ENCODE measurements around the gene XRCC5. TPM values are rescaled to one million over a fixed set of nuclear protein-coding genes. Genes with fewer than 3 reads are reported as not detected.

The XRCC5 gene
- total RNA-seq = 303 and 311 TPM in 2 replicates

GRCh38 chr2:216108967-216109921, at the start of gene XRCC5:
XRCC5 (plus strand) TSS chr2:216109348; CDS start chr2:216109437, 89 bp downstream.
- Mint-ChIP-seq H3K4me1 (peaks cover 57% of the 10 kb centered on the region), H3K27me3 (no peaks in the 10 kb centered on the region), H3K36me3 (ENCODE audit: low read depth) (peaks cover 49% of the 10 kb centered on the region), H3K9me3 (no peaks in the 10 kb centered on the region), H3K4me3 (peak within 1 kb of the TSS; percentile 99), H3K27ac (peak within 1 kb of the TSS; percentile 99)
- peak; percentile 88 for ATAC-seq (ENCODE audit: low read depth)
- ChIA-PET POLR2A (interaction anchor here (0.6 to 3.5 kb wide), 13 partner anchors 25 to 1308 kb away, joined by 3 to 15 read pairs (median 6); partner anchors contain the start of genes PECR, RPL37A, SMARCAL1 and TMEM169), CTCF (interaction anchor here (0.6 to 2.9 kb wide), 4 partner anchors 27 to 557 kb away, joined by 3 to 18 read pairs (median 4); no protein-coding TSS in a partner anchor)
- peak; percentile 93 for DNase-seq
- intact Hi-C loops (cut with micrococcal nuclease) = loop anchor here (1.0 to 2.0 kb wide), 3 partner anchors 28 to 303 kb away; partner anchors contain the start of genes PECR, SMARCAL1 and TMEM169
- TF ChIP-seq, protein P1, sequence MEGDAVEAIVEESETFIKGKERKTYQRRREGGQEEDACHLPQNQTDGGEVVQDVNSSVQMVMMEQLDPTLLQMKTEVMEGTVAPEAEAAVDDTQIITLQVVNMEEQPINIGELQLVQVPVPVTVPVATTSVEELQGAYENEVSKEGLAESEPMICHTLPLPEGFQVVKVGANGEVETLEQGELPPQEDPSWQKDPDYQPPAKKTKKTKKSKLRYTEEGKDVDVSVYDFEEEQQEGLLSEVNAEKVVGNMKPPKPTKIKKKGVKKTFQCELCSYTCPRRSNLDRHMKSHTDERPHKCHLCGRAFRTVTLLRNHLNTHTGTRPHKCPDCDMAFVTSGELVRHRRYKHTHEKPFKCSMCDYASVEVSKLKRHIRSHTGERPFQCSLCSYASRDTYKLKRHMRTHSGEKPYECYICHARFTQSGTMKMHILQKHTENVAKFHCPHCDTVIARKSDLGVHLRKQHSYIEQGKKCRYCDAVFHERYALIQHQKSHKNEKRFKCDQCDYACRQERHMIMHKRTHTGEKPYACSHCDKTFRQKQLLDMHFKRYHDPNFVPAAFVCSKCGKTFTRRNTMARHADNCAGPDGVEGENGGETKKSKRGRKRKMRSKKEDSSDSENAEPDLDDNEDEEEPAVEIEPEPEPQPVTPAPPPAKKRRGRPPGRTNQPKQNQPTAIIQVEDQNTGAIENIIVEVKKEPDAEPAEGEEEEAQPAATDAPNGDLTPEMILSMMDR (IDR thresholded peaks at IDR 0.05) = no peak

- ChIA-PET CTCF (no interaction called here), POLR2A (no interaction called here)
- TF ChIP-seq, protein P1 (IDR thresholded peaks at IDR 0.05) = no peak
- DNase-seq (no peak), ATAC-seq (ENCODE audit: low read depth) (no peak)
- Mint-ChIP-seq H3K36me3 (ENCODE audit: low read depth) (peaks cover 16% of the 10 kb centered on the region), H3K27me3 (no peaks in the 10 kb centered on the region), H3K27ac (no peak overlapping the region), H3K4me3 (no peak overlapping the region), H3K9me3 (no peaks in the 10 kb centered on the region), H3K4me1 (peaks cover 4% of the 10 kb centered on the region)
- intact Hi-C loops (cut with micrococcal nuclease) = no loop called here
Observed at GRCh38 chr2:216064014-216064630, 45.0 kb upstream of the XRCC5 start.

DNA sequence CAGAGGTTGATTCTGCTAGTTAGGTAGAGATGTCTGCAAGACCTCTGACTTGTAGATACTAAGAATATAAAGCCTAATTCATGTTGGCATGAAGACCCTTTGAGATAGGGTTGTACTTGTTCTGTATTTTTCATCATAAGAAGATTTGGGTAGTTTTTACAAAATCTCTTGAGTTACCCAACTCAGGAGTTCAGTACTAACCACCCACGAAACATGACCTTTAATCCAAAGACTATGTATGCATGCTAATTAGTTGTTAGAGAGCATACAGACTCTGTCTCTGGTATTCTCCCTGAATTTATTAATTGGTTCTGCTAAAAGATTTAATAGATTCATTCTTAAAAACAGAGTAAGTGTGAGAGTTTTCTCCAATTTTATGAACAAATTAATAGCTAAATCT, 44.5 kb upstream of the XRCC5 start:
- no peak for DNase-seq
- H3K36me3 Mint-ChIP-seq (ENCODE audit: low read depth) = peaks cover 16% of the 10 kb centered on the region
- no peak overlapping the region for H3K4me3 Mint-ChIP-seq
- ATAC-seq (ENCODE audit: low read depth) = no peak
- no peaks in the 10 kb centered on the region for H3K4me1 Mint-ChIP-seq
- ChIA-PET CTCF (no interaction called here), POLR2A (no interaction called here)
- no peaks in the 10 kb centered on the region for H3K27me3 Mint-ChIP-seq
- TF ChIP-seq, protein P1 (IDR thresholded peaks at IDR 0.05) = no peak
- H3K9me3 Mint-ChIP-seq = no peaks in the 10 kb centered on the region
- no peak overlapping the region for H3K27ac Mint-ChIP-seq
- intact Hi-C loops (cut with micrococcal nuclease) = no loop called here

- ChIA-PET CTCF (no interaction called here), POLR2A (no interaction called here)
- H3K4me3 Mint-ChIP-seq = no peak overlapping the region
- peaks cover 16% of the 10 kb centered on the region for H3K36me3 Mint-ChIP-seq (ENCODE audit: low read depth)
- H3K4me1 Mint-ChIP-seq = no peaks in the 10 kb centered on the region
- TF ChIP-seq, protein P1 (IDR thresholded peaks at IDR 0.05) = no peak
- no peaks in the 10 kb centered on the region for H3K27me3 Mint-ChIP-seq
- DNase-seq (no peak), ATAC-seq (ENCODE audit: low read depth) (no peak)
- H3K27ac Mint-ChIP-seq = no peak overlapping the region
- H3K9me3 Mint-ChIP-seq = no peaks in the 10 kb centered on the region
- intact Hi-C loops (cut with micrococcal nuclease) = loop anchor here (2.0 kb wide), 1 partner anchor 15 kb away; the partner anchor contains the start of genes PECR and TMEM169
Observed at GRCh38 chr2:216066230-216066629, 42.9 kb upstream of the XRCC5 start.

- Mint-ChIP-seq H3K27me3 (no peaks in the 10 kb centered on the region), H3K4me3 (no peak overlapping the region), H3K36me3 (ENCODE audit: low read depth) (peaks cover 13% of the 10 kb centered on the region), H3K27ac (no peak overlapping the region), H3K9me3 (no peaks in the 10 kb centered on the region), H3K4me1 (peaks cover 4% of the 10 kb centered on the region)
- ATAC-seq (ENCODE audit: low read depth) (no peak), DNase-seq (no peak)
- ChIA-PET POLR2A (no interaction called here), CTCF (interaction anchor here (1.1 kb wide), 1 partner anchor 41 kb away, joined by 3 read pairs; no protein-coding TSS in a partner anchor)
- intact Hi-C loops (cut with micrococcal nuclease) = no loop called here
- TF ChIP-seq, protein P1 (IDR thresholded peaks at IDR 0.05) = no peak
Observed at GRCh38 chr2:216069028-216069427, 40.1 kb upstream of the XRCC5 start.

All from activated B cell treated with CpG ODN at 0.5 μM for 24 hours (primary cell).